OCI-M2 (cell line): ENCODE measurements around the gene GAA.

Experiments
- DNase-seq: peaks from one replicate; lab custom pipeline; 2025; ENCODE audit not compliant: unreplicated experiment; lab: John Stamatoyannopoulos, UW

The GAA gene

GRCh38 chr17:80101011-80101945 lies at the start of gene GAA:
Gene GAA (plus strand): TSS chr17:80101581. CDS start chr17:80104587, 3,006 bp downstream.
- DNase-seq: peak; percentile 37

- DNase-seq: no peak
Observed at GRCh38 chr17:80051681-80052080, 49.7 kb upstream of the GAA start.

GRCh38 chr17:80053102-80053501 lies 48.3 kb upstream of the GAA start:
- no peak for DNase-seq

- DNase-seq: no peak
Observed at GRCh38 chr17:80055597-80055996, 45.8 kb upstream of the GAA start.

GRCh38 chr17:80058311-80058955 lies 42.9 kb upstream of the GAA start:
- DNase-seq: no peak

- DNase-seq: no peak
Observed at GRCh38 chr17:80060644-80061043, 40.7 kb upstream of the GAA start.

GRCh38 chr17:80061421-80061820 lies 40.0 kb upstream of the GAA start:
- DNase-seq: no peak

GRCh38 chr17:80063830-80064585 lies 37.4 kb upstream of the GAA start:
- no peak for DNase-seq

- no peak for DNase-seq
Observed at GRCh38 chr17:80064696-80065095, 36.7 kb upstream of the GAA start.

- DNase-seq: no peak
Observed at GRCh38 chr17:80065478-80066170, 35.8 kb upstream of the GAA start.

GRCh38 chr17:80067393-80067986 lies 33.9 kb upstream of the GAA start:
- DNase-seq: no peak

GRCh38 chr17:80068301-80069222 lies 32.8 kb upstream of the GAA start:
- no peak for DNase-seq

- no peak for DNase-seq
Observed at GRCh38 chr17:80070375-80071115, 30.8 kb upstream of the GAA start.

- no peak for DNase-seq
Observed at GRCh38 chr17:80071116-80071841, 30.1 kb upstream of the GAA start.

GRCh38 chr17:80072410-80072809 lies 29.0 kb upstream of the GAA start:
- DNase-seq: no peak

- no peak for DNase-seq
Observed at GRCh38 chr17:80080081-80080480, 21.3 kb upstream of the GAA start.

GRCh38 chr17:80081596-80081995 lies 19.8 kb upstream of the GAA start:
- DNase-seq: no peak
